ENCODE measurements around the gene FIGLA. TPM values are rescaled to one million over a fixed set of nuclear protein-coding genes. Genes with fewer than 3 reads are reported as not detected.

FIGLA gene
- total RNA-seq, result not detected
- long read RNA-seq, result 0 reads

GRCh38 chr2:70790136-70790828 is at the start of gene FIGLA:
Gene FIGLA, minus strand, starts transcription at chr2:70790643. Its CDS starts 5 bp downstream, at chr2:70790638.
- H3K9me3 ChIP-seq, result no peaks in the 10 kb centered on the region
- no peak for TF ChIP-seq CTCF (IDR thresholded peaks at IDR 0.05)
- peak within 1 kb of the TSS; percentile 25 for H3K4me3 ChIP-seq
- intact Hi-C loops (cut with DNase I), result no loop called here
- no peaks in the 10 kb centered on the region for H3K36me3 ChIP-seq
- ATAC-seq (peak; percentile 13), DNase-seq (no peak)
- H3K27ac ChIP-seq, result no peak within 1 kb of the TSS
- peaks cover 9% of the 10 kb centered on the region for H3K4me1 ChIP-seq
- peaks cover 65% of the 10 kb centered on the region for H3K27me3 ChIP-seq

GRCh38 chr2:70837980-70838925 is 47.8 kb upstream of the FIGLA start:
- Histone ChIP-seq H3K36me3 (no peaks in the 10 kb centered on the region), H3K4me1 (no peaks in the 10 kb centered on the region), H3K9me3 (no peaks in the 10 kb centered on the region), H3K4me3 (no peak overlapping the region), H3K27me3 (peaks cover 8% of the 10 kb centered on the region), H3K27ac (no peak overlapping the region)
- DNase-seq, result peak; percentile 31
- intact Hi-C loops (cut with DNase I), result no loop called here
- ATAC-seq, result no peak
- no peak for TF ChIP-seq CTCF (IDR thresholded peaks at IDR 0.05)

- DNase-seq, result peak; percentile 41
- Histone ChIP-seq H3K9me3 (no peaks in the 10 kb centered on the region), H3K27me3 (no peaks in the 10 kb centered on the region), H3K4me1 (no peaks in the 10 kb centered on the region), H3K36me3 (no peaks in the 10 kb centered on the region), H3K27ac (no peak within 1 kb of the TSS), H3K4me3 (no peak within 1 kb of the TSS)
- TF ChIP-seq CTCF (IDR thresholded peaks at IDR 0.05), result no peak
- no peak for ATAC-seq
- intact Hi-C loops (cut with DNase I), result no loop called here
Observed at GRCh38 chr2:70835643-70836042, 45.2 kb upstream of the FIGLA start, which contains the start of gene CD207. Gene CD207, minus strand, starts transcription at chr2:70835816. Its CDS starts 40 bp downstream, at chr2:70835776.

GRCh38 chr2:70834881-70835280 is 44.4 kb upstream of the FIGLA start:
- H3K9me3 ChIP-seq, result no peaks in the 10 kb centered on the region
- intact Hi-C loops (cut with DNase I), result no loop called here
- no peaks in the 10 kb centered on the region for H3K36me3 ChIP-seq
- H3K27me3 ChIP-seq, result no peaks in the 10 kb centered on the region
- H3K4me1 ChIP-seq, result no peaks in the 10 kb centered on the region
- DNase-seq (no peak), ATAC-seq (no peak)
- H3K27ac ChIP-seq, result no peak overlapping the region
- H3K4me3 ChIP-seq, result no peak overlapping the region
- no peak for TF ChIP-seq CTCF (IDR thresholded peaks at IDR 0.05)

DNA sequence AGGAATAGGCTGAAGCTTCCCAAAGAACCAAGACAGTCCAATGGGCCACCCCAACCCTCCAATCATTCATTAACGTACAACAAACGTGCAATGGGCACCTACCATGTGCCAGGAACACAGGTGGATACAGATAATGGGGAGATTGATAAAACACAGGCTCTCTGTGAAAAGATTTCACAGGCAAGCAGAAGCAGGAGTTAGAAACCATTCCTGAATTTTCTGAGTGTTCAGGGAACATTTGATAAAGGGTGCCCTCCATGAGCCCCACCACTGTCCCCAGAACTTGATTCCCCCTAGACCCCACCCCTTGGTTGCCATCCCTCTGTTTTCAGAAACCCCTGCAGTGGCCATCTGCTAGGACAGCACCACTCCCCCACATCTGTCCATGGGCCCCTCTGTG is 43.7 kb upstream of the FIGLA start:
- ATAC-seq, result no peak

More for the DNA sequence above, 43.7 kb upstream of the FIGLA start:
- Histone ChIP-seq H3K27me3 (no peaks in the 10 kb centered on the region), H3K27ac (no peak overlapping the region), H3K36me3 (no peaks in the 10 kb centered on the region), H3K4me3 (no peak overlapping the region), H3K9me3 (no peaks in the 10 kb centered on the region), H3K4me1 (no peaks in the 10 kb centered on the region)
- intact Hi-C loops (cut with DNase I), result no loop called here
- TF ChIP-seq CTCF (IDR thresholded peaks at IDR 0.05), result no peak
- DNase-seq, result peak; percentile 7

All from upper lobe of right lung (tissue), 1 donor.